Measurements from ENCODE around the gene PDGFA. TPM values are rescaled to one million over a fixed set of nuclear protein-coding genes. Genes with fewer than 3 reads are reported as not detected.

Gene PDGFA
- total and polyA plus RNA-seq, 7 donors: 9.1 to 30.4 (median 15.9) TPM

- H3K4me1 ChIP-seq: peaks cover 29% of the 10 kb centered on the region
- no peak overlapping the region for H3K4me3 ChIP-seq
- peaks cover 0 to 2% (median 0%) of the 10 kb centered on the region in 3 donors for H3K27me3 ChIP-seq (ENCODE audit: insufficient read depth in 3 of 3, low read length in 2 of 3)
- TF ChIP-seq, protein P1, sequence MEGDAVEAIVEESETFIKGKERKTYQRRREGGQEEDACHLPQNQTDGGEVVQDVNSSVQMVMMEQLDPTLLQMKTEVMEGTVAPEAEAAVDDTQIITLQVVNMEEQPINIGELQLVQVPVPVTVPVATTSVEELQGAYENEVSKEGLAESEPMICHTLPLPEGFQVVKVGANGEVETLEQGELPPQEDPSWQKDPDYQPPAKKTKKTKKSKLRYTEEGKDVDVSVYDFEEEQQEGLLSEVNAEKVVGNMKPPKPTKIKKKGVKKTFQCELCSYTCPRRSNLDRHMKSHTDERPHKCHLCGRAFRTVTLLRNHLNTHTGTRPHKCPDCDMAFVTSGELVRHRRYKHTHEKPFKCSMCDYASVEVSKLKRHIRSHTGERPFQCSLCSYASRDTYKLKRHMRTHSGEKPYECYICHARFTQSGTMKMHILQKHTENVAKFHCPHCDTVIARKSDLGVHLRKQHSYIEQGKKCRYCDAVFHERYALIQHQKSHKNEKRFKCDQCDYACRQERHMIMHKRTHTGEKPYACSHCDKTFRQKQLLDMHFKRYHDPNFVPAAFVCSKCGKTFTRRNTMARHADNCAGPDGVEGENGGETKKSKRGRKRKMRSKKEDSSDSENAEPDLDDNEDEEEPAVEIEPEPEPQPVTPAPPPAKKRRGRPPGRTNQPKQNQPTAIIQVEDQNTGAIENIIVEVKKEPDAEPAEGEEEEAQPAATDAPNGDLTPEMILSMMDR (IDR thresholded peaks at IDR 0.05): no peak
- no peaks in the 10 kb centered on the region for H3K9me3 ChIP-seq
- intact Hi-C loops (cut with DNase I): no loop called here
- ATAC-seq (no peak), DNase-seq (peak in 1 of 2 donors; percentile 28)
- H3K27ac ChIP-seq: peak overlapping the region; percentile 44
- H3K36me3 ChIP-seq (ENCODE audit: insufficient read depth in 1 of 2, low read depth in 1 of 2): no peaks in the 10 kb centered on the region
- 65 to 72% (median 69%) methylated on average over 16 of the region's 16 CpGs for WGBS, 3 donors
Measured at GRCh38 chr7:468681-469562, 50.7 kb downstream of the PDGFA start.

- Histone ChIP-seq H3K4me1 (peaks cover 31% of the 10 kb centered on the region), H3K4me3 (no peak overlapping the region), H3K27me3 (ENCODE audit: insufficient read depth in 3 of 3, low read length in 2 of 3) (peaks cover 0 to 9% (median 0%) of the 10 kb centered on the region in 3 donors), H3K9me3 (no peaks in the 10 kb centered on the region), H3K36me3 (ENCODE audit: insufficient read depth in 1 of 2, low read depth in 1 of 2) (no peaks in the 10 kb centered on the region), H3K27ac (no peak overlapping the region)
- TF ChIP-seq, protein P1 (IDR thresholded peaks at IDR 0.05): no peak
- ATAC-seq (no peak), DNase-seq (no peak)
- 88 to 95% (median 95%) methylated on average over 5 of the region's 5 CpGs for WGBS, 3 donors
- intact Hi-C loops (cut with DNase I): no loop called here
Measured at GRCh38 chr7:467856-468545, 51.6 kb downstream of the PDGFA start.

DNA sequence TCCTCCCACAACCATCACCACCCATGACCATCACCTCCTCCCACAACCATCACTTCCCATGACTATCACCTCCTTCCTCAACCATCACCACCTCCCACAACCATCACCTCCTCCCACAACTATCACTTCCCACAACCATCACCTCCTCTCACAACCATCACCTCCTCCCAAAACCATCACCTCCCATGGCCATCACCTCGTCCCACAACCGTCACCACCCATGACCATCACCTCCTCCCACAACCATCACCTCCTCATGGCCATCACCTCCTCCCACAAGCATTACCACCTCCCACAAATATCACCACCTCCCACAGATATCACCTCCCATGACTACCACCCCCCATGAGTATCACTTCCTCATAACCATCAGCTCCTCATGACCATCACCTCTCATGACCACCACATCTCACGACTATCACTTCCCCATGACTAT, 52.2 kb downstream of the PDGFA start:
- intact Hi-C loops (cut with DNase I): no loop called here
- no peak overlapping the region for H3K4me3 ChIP-seq
- H3K4me1 ChIP-seq: peaks cover 28% of the 10 kb centered on the region
- no peaks in the 10 kb centered on the region for H3K36me3 ChIP-seq (ENCODE audit: insufficient read depth in 1 of 2, low read depth in 1 of 2)
- no peak overlapping the region for H3K27ac ChIP-seq
- 90 to 93% (median 93%) methylated on average over 3 of the region's 3 CpGs for WGBS, 3 donors
- TF ChIP-seq, protein P1 (IDR thresholded peaks at IDR 0.05): no peak
- DNase-seq (no peak), ATAC-seq (no peak)
- H3K27me3 ChIP-seq (ENCODE audit: insufficient read depth in 3 of 3, low read length in 2 of 3): peaks cover 0 to 9% (median 0%) of the 10 kb centered on the region in 3 donors
- H3K9me3 ChIP-seq: no peaks in the 10 kb centered on the region

- H3K27ac ChIP-seq: no peak overlapping the region
- no peak overlapping the region for H3K4me3 ChIP-seq
- intact Hi-C loops (cut with DNase I): no loop called here
- H3K27me3 ChIP-seq (ENCODE audit: insufficient read depth in 3 of 3, low read length in 2 of 3): peaks cover 0 to 9% (median 0%) of the 10 kb centered on the region in 3 donors
- no peak for ATAC-seq
- peaks cover 20% of the 10 kb centered on the region for H3K4me1 ChIP-seq
- 90 to 92% (median 92%) methylated on average over 9 of the region's 9 CpGs for WGBS, 3 donors
- TF ChIP-seq, protein P1 (IDR thresholded peaks at IDR 0.05): no peak
- no peaks in the 10 kb centered on the region for H3K36me3 ChIP-seq (ENCODE audit: insufficient read depth in 1 of 2, low read depth in 1 of 2)
- DNase-seq: peak in 1 of 2 donors; percentile 28
- H3K9me3 ChIP-seq: no peaks in the 10 kb centered on the region
Measured at GRCh38 chr7:466465-467191, 53.0 kb downstream of the PDGFA start.
